ENCODE results near the gene ZNF444.

Gene ZNF444

GRCh38 chr19:56137405-56137804, 3.7 kb upstream of the ZNF444 start:
- in situ Hi-C loops (cut with HindIII; ENCODE audit: low sequenced_read_pairs): no loop called here
- TF ChIP-seq CTCF (IDR thresholded peaks at IDR 0.05; ENCODE audit: low read depth, low read length, missing control alignments): no peak
- no peak overlapping the region for H3K4me3 ChIP-seq (ENCODE audit: low read depth, low read length)
- no peak for DNase-seq (ENCODE audit: low read depth)

- in situ Hi-C loops (cut with HindIII; ENCODE audit: low sequenced_read_pairs): no loop called here
- no peak overlapping the region for H3K4me3 ChIP-seq (ENCODE audit: low read depth, low read length)
- TF ChIP-seq CTCF (IDR thresholded peaks at IDR 0.05; ENCODE audit: low read depth, low read length, missing control alignments): no peak
- no peak for DNase-seq (ENCODE audit: low read depth)
Measured at GRCh38 chr19:56138069-56138468, 3.0 kb upstream of the ZNF444 start.

GRCh38 chr19:56139847-56140582, 1.1 kb upstream of the ZNF444 start:
- H3K4me3 ChIP-seq (ENCODE audit: low read depth, low read length): peak overlapping the region; percentile 63
- no peak for DNase-seq (ENCODE audit: low read depth)
- no peak for TF ChIP-seq CTCF (IDR thresholded peaks at IDR 0.05; ENCODE audit: low read depth, low read length, missing control alignments)
- in situ Hi-C loops (cut with HindIII; ENCODE audit: low sequenced_read_pairs): no loop called here

- TF ChIP-seq CTCF (IDR thresholded peaks at IDR 0.05; ENCODE audit: low read depth, low read length, missing control alignments): no peak
- DNase-seq (ENCODE audit: low read depth): no peak
- H3K4me3 ChIP-seq (ENCODE audit: low read depth, low read length): peak overlapping the region; percentile 63
- in situ Hi-C loops (cut with HindIII; ENCODE audit: low sequenced_read_pairs): no loop called here
Measured at GRCh38 chr19:56141417-56141993, 418 bp downstream of the ZNF444 start.

- TF ChIP-seq CTCF (IDR thresholded peaks at IDR 0.05; ENCODE audit: low read depth, low read length, missing control alignments): no peak
Measured at GRCh38 chr19:56142087-56142787, 1.1 kb downstream of the ZNF444 start.

GRCh38 chr19:56142897-56143434, 1.9 kb downstream of the ZNF444 start:
- TF ChIP-seq CTCF (IDR thresholded peaks at IDR 0.05; ENCODE audit: low read depth, low read length, missing control alignments): no peak
- H3K4me3 ChIP-seq (ENCODE audit: low read depth, low read length): no peak overlapping the region
- in situ Hi-C loops (cut with HindIII; ENCODE audit: low sequenced_read_pairs): no loop called here
- DNase-seq (ENCODE audit: low read depth): no peak

More at GRCh38 chr19:56142087-56142787, 1.1 kb downstream of the ZNF444 start:
- in situ Hi-C loops (cut with HindIII; ENCODE audit: low sequenced_read_pairs): no loop called here
- peak overlapping the region; percentile 63 for H3K4me3 ChIP-seq (ENCODE audit: low read depth, low read length)
- no peak for DNase-seq (ENCODE audit: low read depth)

Data from astrocyte of the cerebellum (primary cell).